ENCODE data around the gene RNF167.

The RNF167 gene

GRCh38 chr17:4958102-4958501 lies 18.0 kb downstream of the RNF167 start:
- no peak for DNase-seq

DNA sequence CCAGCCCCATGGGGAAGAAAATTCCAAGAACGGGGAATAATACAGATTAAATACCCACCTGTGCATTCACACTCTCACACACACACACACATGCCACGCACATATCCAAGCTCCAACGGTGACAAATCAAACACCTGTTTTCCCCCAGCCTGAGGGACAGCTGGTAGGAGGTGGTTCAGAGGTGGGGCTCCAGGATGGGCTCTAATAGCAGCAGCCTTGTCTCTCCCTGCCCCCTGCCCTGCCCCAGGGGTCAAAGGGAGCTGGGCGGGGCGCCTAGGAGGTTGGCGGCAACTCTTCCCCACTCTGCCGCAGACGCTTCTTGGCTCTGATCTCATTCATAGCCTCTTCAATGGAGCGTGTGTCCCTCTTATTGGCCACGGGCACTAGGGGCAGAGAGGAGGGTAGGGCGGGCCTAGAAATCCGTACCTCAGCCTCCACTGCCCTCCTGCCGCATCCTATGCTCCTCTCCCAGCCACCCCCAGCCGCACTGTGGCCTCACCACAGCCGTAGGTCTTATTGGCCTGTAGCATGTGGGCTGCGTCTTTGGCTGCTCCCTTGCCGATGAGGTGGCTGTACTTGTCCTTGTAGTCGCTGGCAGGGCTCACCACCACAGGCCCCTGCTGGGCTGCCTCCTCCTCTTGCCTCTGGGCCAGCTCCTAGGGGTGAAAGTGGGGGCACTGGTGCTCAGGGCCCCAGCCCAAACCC lies 19.3 kb downstream of the RNF167 start:
- DNase-seq, result no peak

DNA sequence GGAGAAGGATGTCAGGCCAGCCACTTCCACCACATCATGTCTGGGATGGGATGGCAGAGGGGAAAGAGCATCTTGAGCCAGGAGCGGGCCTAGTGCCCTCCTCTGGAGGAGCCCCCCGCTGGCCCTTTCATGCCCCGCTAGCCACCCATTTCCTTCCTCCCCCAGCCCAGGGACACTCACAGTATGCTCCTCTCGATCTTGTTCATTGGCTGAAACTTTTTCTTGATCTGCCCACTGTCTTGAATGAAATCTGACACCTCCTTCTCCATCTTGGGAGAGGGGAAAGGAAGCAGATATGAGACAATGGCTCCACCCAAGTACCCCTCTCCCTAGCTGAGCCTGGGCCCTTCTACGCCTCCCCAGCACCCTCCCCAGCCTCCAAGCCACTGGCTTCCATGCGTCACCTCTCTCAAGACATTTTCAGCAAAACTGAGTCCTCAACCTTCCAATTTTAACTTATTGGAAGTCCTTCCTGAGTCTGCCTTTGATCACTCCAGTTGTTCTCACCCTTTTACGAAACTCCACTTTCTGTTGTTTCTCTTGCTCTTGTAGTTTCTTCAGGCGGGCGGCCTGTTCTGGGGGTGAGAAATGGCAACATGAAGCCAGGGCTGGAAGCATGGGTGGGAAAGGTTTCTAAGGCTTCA lies 20.3 kb downstream of the RNF167 start:
- DNase-seq, result no peak

GRCh38 chr17:4965311-4965986 lies 25.4 kb downstream of the RNF167 start:
- no peak for DNase-seq

DNA sequence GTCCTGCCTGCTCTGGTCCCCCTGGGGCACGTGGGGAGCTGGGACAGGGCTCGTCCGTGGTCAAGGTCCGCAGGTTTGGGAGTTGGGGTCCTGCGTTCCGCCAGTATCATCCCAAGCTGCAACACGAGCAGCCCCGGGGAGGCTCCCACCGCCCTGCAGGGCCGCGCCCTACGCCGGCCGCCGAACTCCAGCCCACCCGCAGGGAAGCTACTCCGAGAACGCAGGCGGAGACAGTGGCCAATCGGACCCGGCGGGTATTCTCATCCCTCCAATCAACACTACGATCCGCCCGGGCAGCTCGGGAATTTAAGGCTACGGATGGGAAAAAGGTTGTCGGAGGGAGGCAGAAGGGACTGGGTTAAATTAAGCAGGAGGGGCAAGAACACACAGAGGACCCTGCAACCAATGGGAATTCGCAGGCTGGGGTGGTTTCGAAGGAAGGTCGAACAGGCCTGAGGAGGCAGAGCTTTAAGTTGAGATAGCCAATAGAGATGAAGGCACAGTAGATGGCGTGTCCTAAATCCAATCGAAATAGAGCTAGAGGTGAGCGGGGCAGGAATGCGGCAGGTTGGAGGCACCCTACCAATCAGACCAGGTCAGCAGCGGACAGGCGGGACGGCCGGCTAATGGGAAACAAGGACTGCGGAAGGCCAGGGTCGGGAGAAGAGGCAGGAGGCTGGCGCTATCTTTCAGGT lies 26.9 kb downstream of the RNF167 start:
- peak; percentile 99 for DNase-seq

GRCh38 chr17:4967539-4968485 lies 27.7 kb downstream of the RNF167 start, which contains the start of gene SPAG7:
SPAG7 (minus strand) TSS chr17:4967817; CDS start chr17:4967804, 13 bp downstream.
- DNase-seq, result peak; percentile 94

- no peak for DNase-seq
These were observed 28.5 kb downstream of the RNF167 start for GRCh38 chr17:4968486-4969046.

DNA sequence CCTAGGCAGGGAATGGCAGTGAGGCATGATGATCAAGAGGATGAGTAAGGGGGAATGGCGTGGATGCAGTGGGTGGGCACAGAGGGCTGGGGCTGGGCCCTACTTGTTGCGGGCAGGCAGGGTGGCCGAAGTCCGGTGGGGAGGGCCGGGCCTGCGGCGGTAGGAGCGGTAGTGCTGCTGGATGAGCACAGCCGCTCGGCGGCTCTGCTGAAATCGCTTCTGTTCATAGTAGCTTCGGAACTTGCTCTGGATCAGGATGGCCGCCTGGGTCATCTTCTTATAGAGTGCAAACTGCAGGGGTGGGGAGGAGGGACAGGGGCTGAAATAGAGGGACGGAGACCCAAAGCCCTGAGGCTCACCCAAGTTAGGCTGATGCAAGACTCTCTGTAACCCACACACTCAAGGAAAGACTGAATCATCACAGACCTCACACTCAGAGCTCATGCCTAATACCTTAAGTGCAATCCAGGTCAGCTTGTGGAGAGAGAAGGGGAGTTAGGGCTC lies 29.0 kb downstream of the RNF167 start:
- DNase-seq, result no peak

- no peak for DNase-seq
These were observed 29.6 kb downstream of the RNF167 start for GRCh38 chr17:4969551-4970173.

GRCh38 chr17:4970273-4970672 lies 30.2 kb downstream of the RNF167 start:
- DNase-seq, result no peak

- DNase-seq, result no peak
These were observed 31.8 kb downstream of the RNF167 start for GRCh38 chr17:4971826-4972225.

DNA sequence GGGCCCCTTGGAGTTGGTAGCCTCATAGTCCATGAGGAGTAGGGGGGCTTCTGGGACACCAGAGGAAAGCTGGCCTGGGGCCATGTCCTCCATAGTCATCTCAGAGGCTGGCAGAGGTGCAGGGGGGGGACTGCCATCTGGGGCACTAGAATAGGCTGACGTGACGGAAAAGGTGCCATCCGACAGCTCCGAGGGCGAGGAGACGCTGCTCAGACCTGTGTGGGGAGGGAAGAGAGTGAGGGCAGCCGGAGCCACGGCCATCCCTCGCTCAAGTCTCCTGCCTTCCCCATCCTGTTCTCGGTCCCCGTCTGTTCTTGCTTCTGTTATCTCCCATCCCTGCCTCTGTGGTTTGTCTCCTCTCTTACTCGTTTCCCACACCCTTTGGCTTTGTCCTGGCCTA lies 32.3 kb downstream of the RNF167 start:
- DNase-seq, result no peak

- no peak for DNase-seq
These were observed 32.7 kb downstream of the RNF167 start for GRCh38 chr17:4972752-4973151.

DNA sequence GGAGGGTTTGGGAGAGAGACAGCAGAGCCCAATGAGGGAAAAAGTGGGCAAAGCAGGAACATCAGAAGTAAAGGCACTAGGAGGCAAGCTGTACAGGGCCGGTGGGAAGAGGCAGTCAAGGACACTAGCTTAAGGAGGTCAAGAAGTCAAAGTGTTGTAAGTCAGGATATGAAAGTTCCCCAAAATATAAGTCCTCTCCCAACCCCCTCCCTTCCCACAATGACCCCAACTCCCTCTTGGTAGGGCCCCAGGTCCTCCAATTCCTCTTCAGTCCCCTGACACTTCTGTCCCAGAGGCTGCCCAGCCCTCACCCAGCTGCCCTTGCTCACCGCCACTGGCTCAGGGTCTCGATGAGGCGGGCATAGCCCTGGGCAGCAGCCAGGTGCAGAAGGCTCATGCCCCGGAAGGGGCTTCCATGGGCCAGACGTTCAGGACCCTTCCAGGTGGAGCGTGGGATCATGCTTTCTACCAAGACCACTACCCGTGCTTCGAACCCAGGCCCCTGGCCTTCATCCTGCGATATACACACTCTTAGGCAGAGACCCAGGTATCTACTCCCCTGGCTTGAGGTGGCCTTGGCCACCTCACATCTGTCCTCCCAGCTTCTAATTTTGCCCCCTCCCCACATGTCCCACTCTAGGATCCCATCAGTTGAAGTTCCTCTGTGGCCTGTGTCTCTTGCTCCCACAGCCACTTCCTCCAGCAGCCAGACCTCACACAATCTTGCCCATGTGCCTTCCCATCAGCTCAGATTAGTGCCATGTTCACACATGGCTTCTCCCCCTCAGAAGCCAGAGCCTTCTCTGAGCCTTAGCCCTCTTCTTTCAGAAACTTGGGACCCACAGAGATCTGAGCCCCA lies 33.4 kb downstream of the RNF167 start:
- no peak for DNase-seq

- DNase-seq, result no peak
These were observed 34.1 kb downstream of the RNF167 start for GRCh38 chr17:4974115-4974670.

- no peak for DNase-seq
These were observed 38.7 kb downstream of the RNF167 start for GRCh38 chr17:4978726-4979125.

DNA sequence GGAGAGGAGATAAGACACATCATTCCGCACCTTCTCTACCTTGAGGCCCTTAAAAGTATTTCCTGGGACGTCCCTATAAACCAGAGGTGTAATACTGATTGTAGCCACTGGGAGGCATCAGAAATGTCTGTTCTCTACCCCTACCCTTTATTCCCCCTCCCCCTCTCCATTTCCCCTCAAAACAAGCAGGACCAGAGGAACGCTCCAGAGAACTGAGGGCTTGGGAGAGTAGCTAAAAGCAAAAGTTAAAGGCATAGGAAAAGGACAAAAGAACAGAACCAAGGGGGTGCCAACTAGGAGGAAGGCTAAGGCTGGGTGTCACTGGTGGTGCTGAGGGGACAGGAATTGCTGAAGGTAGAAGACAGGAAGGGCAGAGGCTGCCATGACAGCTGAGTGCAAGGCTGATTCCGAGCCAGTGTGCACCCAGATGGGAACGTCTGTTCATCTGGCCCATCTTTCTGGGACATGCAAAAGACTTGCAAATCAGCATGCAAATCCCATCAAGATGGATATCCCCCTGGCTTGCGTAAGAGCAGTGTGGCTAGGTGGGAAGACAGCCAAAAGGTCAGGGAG lies 40.7 kb downstream of the RNF167 start:
- DNase-seq, result peak; percentile 1

- no peak for DNase-seq
These were observed 42.2 kb downstream of the RNF167 start for GRCh38 chr17:4982305-4982704.

- DNase-seq, result no peak
These were observed 46.3 kb downstream of the RNF167 start for GRCh38 chr17:4986403-4986802.
